Keratinocyte (primary cell): ENCODE results near the gene CHMP3. TPM values are rescaled to one million over a fixed set of nuclear protein-coding genes. Genes with fewer than 3 reads are reported as not detected.
"Not testable (repeated sequence)": the region's sequence is repeated elsewhere in the genome, so short reads cannot be mapped to it uniquely, and the experiment has no call there.

ENCODE experiments used
- DNase-seq: peaks from one replicate; pipeline ENCODE4 v3.0.0-alpha.2; 2011; ENCODE audit warnings: low read depth, missing footprints, low spot score
- FAIRE-seq: peaks from 2 replicates; lab custom pipeline; 2011; peaks lifted over from hg19 to GRCh38; lab: Jason Lieb, UNC
- H2AFZ ChIP-seq: 2 replicates; pipeline ENCODE4 v1.6.0; 2012; ENCODE audit warnings: low read length, control low read depth, inconsistent platforms; ENCODE audit not compliant: control insufficient read depth
- H3K27ac ChIP-seq: 2 replicates; pipeline ENCODE4 v1.5.1; 2011; ENCODE audit warnings: low read length; ENCODE audit not compliant: control insufficient read depth, insufficient read depth
- H3K27me3 ChIP-seq: 3 replicates; pipeline ENCODE4 v1.6.0; 2011; ENCODE audit warnings: low read length; ENCODE audit not compliant: control insufficient read depth, insufficient read depth; ENCODE audit errors: extremely low read depth
- H3K36me3 ChIP-seq, 2 experiments: 2 replicates in 1 of 2; 3 replicates in 1 of 2; pipeline ENCODE4 v1.5.1; 2011; ENCODE audit warnings: low read length in 2 of 2, mild to moderate bottlenecking in 1 of 2; ENCODE audit not compliant: control insufficient read depth in 2 of 2, insufficient read depth in 2 of 2; ENCODE audit errors: extremely low read depth in 1 of 2
- H3K4me1 ChIP-seq: 3 replicates; pipeline ENCODE4 v1.5.1; 2011; ENCODE audit warnings: low read length; ENCODE audit not compliant: control insufficient read depth, insufficient read depth; ENCODE audit errors: extremely low read depth
- H3K4me2 ChIP-seq: 3 replicates; pipeline ENCODE4 v1.6.0; 2011; ENCODE audit warnings: low read depth, low read length; ENCODE audit not compliant: control insufficient read depth, insufficient read depth; ENCODE audit errors: extremely low read depth
- H3K4me3 ChIP-seq, 3 experiments: fragments of 200-600 bp in 1 of 3; sonication (generic) in 1 of 3; 2 replicates in 2 of 3; 3 replicates in 1 of 3; pipeline ENCODE4 v1.5.1; 2011 to 2016; ENCODE audit warnings: low read length in 3 of 3, mild to moderate bottlenecking in 3 of 3, control low read depth in 2 of 3, inconsistent platforms in 1 of 3, low read depth in 1 of 3, mixed read lengths in 1 of 3, mixed run types in 1 of 3, moderate library complexity in 1 of 3; ENCODE audit not compliant: control insufficient read depth in 2 of 3, insufficient read depth in 2 of 3; ENCODE audit errors: extremely low read depth in 1 of 3
- H3K79me2 ChIP-seq: 2 replicates; pipeline ENCODE4 v1.6.0; 2012; ENCODE audit warnings: low read length; ENCODE audit not compliant: control insufficient read depth, insufficient read depth
- H3K9ac ChIP-seq: 3 replicates; pipeline ENCODE4 v1.6.0; 2011; ENCODE audit warnings: low read length; ENCODE audit not compliant: control insufficient read depth, insufficient read depth; ENCODE audit errors: extremely low read depth
- H3K9me1 ChIP-seq: 3 replicates; pipeline ENCODE4 v1.6.0; 2011; ENCODE audit warnings: low read length; ENCODE audit not compliant: control insufficient read depth, insufficient read depth; ENCODE audit errors: extremely low read depth
- H3K9me3 ChIP-seq: 2 replicates; pipeline ENCODE4 v1.5.1; 2012; ENCODE audit warnings: low read depth, low read length; ENCODE audit not compliant: control insufficient read depth
- H4K20me1 ChIP-seq: 3 replicates; pipeline ENCODE4 v1.6.0; 2011; ENCODE audit warnings: low read length; ENCODE audit not compliant: control insufficient read depth, insufficient read depth; ENCODE audit errors: extremely low read depth
- dilution Hi-C: fragments of 300-500 bp; cut with MboI; formaldehyde crosslinking; loops from one replicate; pipeline ENCODE4 v1.7.0; 2020; ENCODE audit warnings: low sequenced_read_pairs; ENCODE audit not compliant: extremely low pct_ligation_motif_present
- polyA plus RNA-seq, 5 experiments: library from polyadenylated mRNA; depleted of rRNA in 3 of 5; stranded (reverse) in 3 of 5; stranded (forward) in 1 of 5; unstranded in 1 of 5; fragments of >200 nt; gene quantifications; 1 replicate in 1 of 5; 2 replicates in 3 of 5; 3 replicates in 1 of 5; pipeline versions ENCODE4 v1.2.1 to v1.2.3, GENCODE V29; 2011 to 2012; ENCODE audit warnings: missing spikeins in 2 of 5, low read depth in 1 of 5, low replicate concordance in 1 of 5

The CHMP3 gene
- polyA plus RNA-seq, 1 donor (not counting 4 experiments of a cell fraction or from before 2014, with no cell fraction given), result 162 TPM

DNA sequence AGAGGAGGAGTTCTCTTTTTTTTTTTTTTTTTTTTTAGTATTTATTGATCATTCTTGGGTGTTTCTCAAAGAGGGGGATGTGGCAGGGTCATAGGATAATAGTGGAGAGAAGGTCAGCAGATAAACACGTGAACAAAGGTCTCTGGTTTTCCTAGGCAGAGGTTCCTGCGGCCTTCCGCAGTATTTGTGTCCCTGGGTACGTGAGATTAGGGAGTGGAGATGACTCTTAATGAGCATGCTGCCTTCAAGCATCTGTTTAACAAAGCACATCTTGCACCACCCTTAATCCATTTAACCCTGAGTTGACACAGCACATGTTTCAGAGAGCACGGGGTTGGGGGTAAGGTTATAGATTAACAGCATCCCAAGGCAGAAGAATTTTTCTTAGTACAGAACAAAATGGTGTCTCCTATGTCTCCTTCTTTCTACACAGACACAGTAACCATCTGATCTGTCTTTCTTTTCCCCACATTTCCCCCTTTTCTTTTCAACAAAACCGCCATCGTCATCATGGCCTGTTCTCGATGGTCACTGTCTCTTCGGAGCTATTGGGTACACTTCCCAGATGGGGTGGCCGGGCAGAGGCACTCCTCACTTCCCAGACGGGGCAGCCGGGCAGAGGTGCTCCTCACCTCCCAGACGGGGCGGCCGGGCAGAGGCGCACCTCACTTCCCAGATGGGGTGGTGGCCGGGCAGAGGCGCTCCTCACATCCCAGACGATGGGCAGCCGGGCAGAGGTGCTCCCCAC is 14.9 kb downstream of the CHMP3 start:
- H3K9ac ChIP-seq, H4K20me1 ChIP-seq, DNase-seq, H3K9me1 ChIP-seq, FAIRE-seq, H3K4me3 ChIP-seq, H3K36me3 ChIP-seq, H3K9me3 ChIP-seq, H3K4me1 ChIP-seq, H3K27ac ChIP-seq, H3K27me3 ChIP-seq, H3K4me2 ChIP-seq, dilution Hi-C loops, H2AFZ ChIP-seq: not testable (repeated sequence)
- peaks cover 23% of the 10 kb centered on the region for H3K79me2 ChIP-seq

DNA sequence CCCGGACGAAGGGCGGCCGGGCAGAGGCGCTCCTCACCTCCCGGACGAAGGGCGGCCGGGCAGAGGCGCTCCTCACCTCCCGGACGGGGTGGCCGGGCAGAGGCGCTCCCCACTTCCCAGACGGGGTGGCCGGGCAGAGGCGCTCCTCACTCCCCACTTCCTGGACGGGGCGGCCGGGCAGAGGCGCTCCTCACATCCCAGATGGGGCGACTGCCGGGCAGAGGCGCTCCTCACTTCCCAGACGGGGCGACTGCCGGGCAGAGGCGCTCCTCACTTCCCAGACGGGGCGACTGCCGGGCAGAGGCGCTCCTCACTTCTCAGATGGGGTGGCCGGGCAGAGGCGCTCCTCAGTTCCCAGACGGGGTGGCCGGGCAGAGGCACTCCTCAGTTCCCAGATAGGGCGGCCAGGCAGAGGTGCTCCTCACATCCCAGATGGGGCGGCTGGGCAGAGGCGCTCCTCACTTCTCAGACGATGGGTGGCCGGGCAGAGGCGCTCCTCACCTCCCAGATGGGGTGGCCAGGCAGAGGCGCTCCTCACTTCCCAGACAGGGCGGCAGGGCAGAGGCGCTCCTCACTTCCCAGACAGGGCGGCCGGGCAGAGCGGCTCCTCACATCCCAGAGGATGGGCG is 17.8 kb downstream of the CHMP3 start:
- FAIRE-seq, H2AFZ ChIP-seq, H3K4me1 ChIP-seq, H3K4me3 ChIP-seq, H3K27me3 ChIP-seq, H3K4me2 ChIP-seq, DNase-seq, H3K9me3 ChIP-seq, H4K20me1 ChIP-seq, H3K9ac ChIP-seq, H3K36me3 ChIP-seq, dilution Hi-C loops, H3K27ac ChIP-seq, H3K79me2 ChIP-seq, H3K9me1 ChIP-seq: not testable (repeated sequence)

DNA sequence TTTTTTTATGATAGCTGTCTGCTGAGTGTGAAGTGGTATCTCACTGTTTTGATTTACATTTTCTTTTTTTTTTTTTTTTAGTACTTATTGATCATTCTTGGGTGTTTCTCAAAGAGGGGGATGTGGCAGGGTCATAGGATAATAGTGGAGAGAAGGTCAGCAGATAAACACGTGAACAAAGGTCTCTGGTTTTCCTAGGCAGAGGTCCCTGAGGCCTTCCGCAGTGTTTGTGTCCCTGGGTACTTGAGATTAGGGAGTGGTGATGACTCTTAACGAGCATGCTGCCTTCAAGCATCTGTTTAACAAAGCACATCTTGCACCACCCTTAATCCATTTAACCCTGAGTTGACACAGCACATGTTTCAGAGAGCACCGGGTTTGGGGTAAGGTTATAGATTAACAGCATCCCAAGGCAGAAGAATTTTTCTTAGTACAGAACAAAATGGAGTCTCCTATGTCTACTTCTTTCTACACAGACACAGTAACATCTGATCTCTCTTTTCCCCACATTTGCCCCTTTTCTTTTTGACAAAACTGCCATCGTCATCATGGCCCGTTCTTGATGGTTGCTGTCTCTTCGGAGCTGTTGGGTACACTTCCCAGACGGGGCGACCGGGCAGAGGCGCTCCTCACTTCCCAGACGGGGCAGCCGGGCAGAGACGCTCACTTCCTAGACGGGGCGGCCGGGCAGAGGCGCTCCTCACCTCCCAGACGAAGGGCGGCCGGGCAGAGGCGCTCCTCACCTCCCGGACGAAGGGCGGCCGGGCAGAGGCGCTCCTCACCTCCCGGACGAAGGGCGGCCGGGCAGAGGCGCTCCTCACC is 18.8 kb downstream of the CHMP3 start:
- FAIRE-seq, H3K27me3 ChIP-seq, H3K79me2 ChIP-seq, dilution Hi-C loops, H3K4me1 ChIP-seq, H3K9me1 ChIP-seq, H3K36me3 ChIP-seq, H4K20me1 ChIP-seq, H3K4me2 ChIP-seq, DNase-seq, H3K4me3 ChIP-seq, H3K9me3 ChIP-seq, H3K27ac ChIP-seq, H3K9ac ChIP-seq, H2AFZ ChIP-seq: not testable (repeated sequence)
